22Rv1 (cell line): ENCODE data around the gene MAGI1.

ENCODE experiments used
- ZFX ChIP-seq: fragments of 450-650 bp; IDR thresholded peaks from 2 replicates; pipeline ENCODE4 v1.6.1; 2017; ENCODE audit warnings: antibody characterized with exemption, borderline replicate concordance
- TF ChIP-seq, protein P1 (sequence below): fragments of 450-650 bp; IDR thresholded peaks from 2 replicates; pipeline ENCODE4 v1.5.1; 2017; ENCODE audit warnings: mild to moderate bottlenecking

DNA sequence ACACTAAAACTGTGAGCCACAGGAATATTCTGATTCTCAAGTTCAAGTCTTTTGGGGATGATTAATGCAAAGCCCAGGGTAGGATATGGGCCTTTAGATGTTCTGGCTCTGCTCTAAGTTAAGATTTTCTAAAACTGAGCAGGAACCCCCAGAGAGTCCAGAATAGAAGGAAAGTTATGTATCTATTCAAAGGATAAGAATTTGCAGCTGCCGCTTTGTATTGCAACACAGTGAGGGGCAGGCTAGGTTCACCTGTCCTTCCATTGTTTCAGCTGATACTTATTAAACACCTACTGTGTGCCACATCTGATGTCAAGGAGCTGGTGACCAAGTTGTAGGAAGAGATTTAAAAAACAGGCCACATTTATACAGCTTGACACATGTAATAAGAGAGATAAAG lies 290.4 kb downstream of the MAGI1 start:
- TF ChIP-seq, protein P1, sequence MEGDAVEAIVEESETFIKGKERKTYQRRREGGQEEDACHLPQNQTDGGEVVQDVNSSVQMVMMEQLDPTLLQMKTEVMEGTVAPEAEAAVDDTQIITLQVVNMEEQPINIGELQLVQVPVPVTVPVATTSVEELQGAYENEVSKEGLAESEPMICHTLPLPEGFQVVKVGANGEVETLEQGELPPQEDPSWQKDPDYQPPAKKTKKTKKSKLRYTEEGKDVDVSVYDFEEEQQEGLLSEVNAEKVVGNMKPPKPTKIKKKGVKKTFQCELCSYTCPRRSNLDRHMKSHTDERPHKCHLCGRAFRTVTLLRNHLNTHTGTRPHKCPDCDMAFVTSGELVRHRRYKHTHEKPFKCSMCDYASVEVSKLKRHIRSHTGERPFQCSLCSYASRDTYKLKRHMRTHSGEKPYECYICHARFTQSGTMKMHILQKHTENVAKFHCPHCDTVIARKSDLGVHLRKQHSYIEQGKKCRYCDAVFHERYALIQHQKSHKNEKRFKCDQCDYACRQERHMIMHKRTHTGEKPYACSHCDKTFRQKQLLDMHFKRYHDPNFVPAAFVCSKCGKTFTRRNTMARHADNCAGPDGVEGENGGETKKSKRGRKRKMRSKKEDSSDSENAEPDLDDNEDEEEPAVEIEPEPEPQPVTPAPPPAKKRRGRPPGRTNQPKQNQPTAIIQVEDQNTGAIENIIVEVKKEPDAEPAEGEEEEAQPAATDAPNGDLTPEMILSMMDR: no peak
- TF ChIP-seq ZFX: no peak
